Natural killer cell (primary cell): ENCODE data around the gene SNX24. TPM values are rescaled to one million over a fixed set of nuclear protein-coding genes. Genes with fewer than 3 reads are reported as not detected.

Source experiments
- ATAC-seq, 3 donors: fragments of 150-1000 bp in 2 of 3; fragments of 200-7000 bp in 1 of 3; cut with Tn5 transposase; 1 replicate in 1 of 3; 2 replicates in 2 of 3; pipeline ENCODE4 v1.10.0; 2021; ENCODE audit warnings: mild to moderate bottlenecking in 2 of 3, moderate library complexity in 2 of 3
- DNase-seq, 2 donors: peaks; one replicate each; pipeline versions ENCODE4 v3.0.0 to v3.0.0-alpha.2; 2013 to 2021; ENCODE audit warnings: mixed read lengths in 1 of 2
- H3K27ac ChIP-seq: one replicate; pipeline ENCODE4 v1.5.1; 2013; ENCODE audit warnings: mild to moderate bottlenecking, low read length
- H3K27me3 ChIP-seq: one replicate; pipeline ENCODE4 v1.6.1; 2013; ENCODE audit warnings: low read length; ENCODE audit not compliant: control insufficient read depth, insufficient read depth
- H3K36me3 ChIP-seq: one replicate; pipeline ENCODE4 v1.6.1; 2013; ENCODE audit warnings: low read length; ENCODE audit not compliant: control insufficient read depth, insufficient read depth
- H3K4me1 ChIP-seq: one replicate; pipeline ENCODE4 v1.6.1; 2013; ENCODE audit warnings: low read length; ENCODE audit not compliant: control insufficient read depth, insufficient read depth
- H3K4me3 ChIP-seq: one replicate; pipeline ENCODE4 v1.5.1; 2013; ENCODE audit warnings: low read length
- H3K9me3 ChIP-seq: one replicate; pipeline ENCODE4 v1.6.1; 2013; ENCODE audit warnings: low read length; ENCODE audit not compliant: control insufficient read depth, insufficient read depth
- H3K27ac Mint-ChIP-seq, 2 donors: one replicate each; pipeline ENCODE4 v1.8.0; 2022; ENCODE audit warnings: mild to moderate bottlenecking in 2 of 2, mixed read lengths in 2 of 2, moderate library complexity in 1 of 2
- H3K27me3 Mint-ChIP-seq, 2 donors: one replicate each; pipeline ENCODE4 v1.8.0; 2022; ENCODE audit warnings: low read depth in 2 of 2, mixed read lengths in 2 of 2
- H3K36me3 Mint-ChIP-seq: one replicate; pipeline ENCODE4 v1.8.0; 2022; ENCODE audit warnings: mixed read lengths
- H3K4me1 Mint-ChIP-seq, 2 donors: one replicate each; pipeline ENCODE4 v1.8.0; 2022; ENCODE audit warnings: mixed read lengths in 2 of 2
- H3K4me3 Mint-ChIP-seq: one replicate; pipeline ENCODE4 v1.8.0; 2022; ENCODE audit warnings: mild to moderate bottlenecking, moderate library complexity, mixed read lengths
- H3K9me3 Mint-ChIP-seq, 2 donors: one replicate each; pipeline ENCODE4 v1.8.0; 2022; ENCODE audit warnings: mixed read lengths in 2 of 2
- CTCF ChIP-seq: fragments of 200-600 bp; IDR thresholded peaks from one replicate; pipeline ENCODE4 v1.8.0; 2022; ENCODE audit warnings: antibody characterized with exemption
- WGBS: methylation state at CpG from one replicate; pipeline ENCODE4 v1.1.7; 2013; ENCODE audit warnings: missing lambda C conversion rate; ENCODE audit not compliant: insufficient coverage; 5-methylcytosine and 5-hydroxymethylcytosine counted together
- intact Hi-C: fragments of 100-400 bp; cut with micrococcal nuclease; formaldehyde crosslinking; loops from one replicate; pipeline ENCODE4 v1.14.2; 2022
- total RNA-seq, 4 donors: library from RNA; stranded (reverse); fragments of 120-200 nt in 1 of 4; gene quantifications; one replicate each; pipeline versions ENCODE4 v1.2.3 to v1.2.4, GENCODE V29; 2013 to 2022

SNX24 gene
- total RNA-seq, 3 donors from 2014 or later (not counting 1 experiment from before 2014, with no cell fraction given), result 3.6 to 5.2 (median 3.7) TPM

- no peak for ATAC-seq
- no peak overlapping the region for H3K4me3 Mint-ChIP-seq
- 64% methylated on average over 1 of the region's 1 CpG for WGBS
Measured at GRCh38 chr5:122919969-122920368, 74.6 kb downstream of the SNX24 start.

GRCh38 chr5:122921826-122922225, 76.4 kb downstream of the SNX24 start:
- no peaks in the 10 kb centered on the region for H3K4me1 ChIP-seq
- H3K27ac Mint-ChIP-seq, result no peak overlapping the region
- no peak overlapping the region for H3K4me3 Mint-ChIP-seq
- H3K27me3 ChIP-seq, result no peaks in the 10 kb centered on the region
- no peak for ATAC-seq
- no peak for TF ChIP-seq CTCF
- no peak overlapping the region for H3K4me3 ChIP-seq
- no peaks in the 10 kb centered on the region for H3K27me3 Mint-ChIP-seq
- intact Hi-C loops, result no loop called here
- no peaks in the 10 kb centered on the region for H3K9me3 ChIP-seq
- no peaks in the 10 kb centered on the region for H3K9me3 Mint-ChIP-seq
- 100% methylated on average over 2 of the region's 4 CpGs for WGBS
- no peaks in the 10 kb centered on the region for H3K36me3 Mint-ChIP-seq
- no peak overlapping the region for H3K27ac ChIP-seq
- peaks cover 0 to 5% of the 10 kb centered on the region in 2 donors for H3K4me1 Mint-ChIP-seq
- DNase-seq, result no peak
- no peaks in the 10 kb centered on the region for H3K36me3 ChIP-seq

More at GRCh38 chr5:122919969-122920368, 74.6 kb downstream of the SNX24 start:
- Mint-ChIP-seq H3K27ac (no peak overlapping the region), H3K36me3 (no peaks in the 10 kb centered on the region), H3K9me3 (no peaks in the 10 kb centered on the region), H3K4me1 (peaks cover 0 to 8% of the 10 kb centered on the region in 2 donors), H3K27me3 (no peaks in the 10 kb centered on the region)
- intact Hi-C loops, result no loop called here
- no peak for TF ChIP-seq CTCF
- DNase-seq, result no peak
- no peaks in the 10 kb centered on the region for H3K4me1 ChIP-seq
- H3K27ac ChIP-seq, result no peak overlapping the region
- H3K4me3 ChIP-seq, result no peak overlapping the region
- no peaks in the 10 kb centered on the region for H3K36me3 ChIP-seq
- no peaks in the 10 kb centered on the region for H3K27me3 ChIP-seq
- no peaks in the 10 kb centered on the region for H3K9me3 ChIP-seq

- intact Hi-C loops, result no loop called here
- TF ChIP-seq CTCF, result no peak
- no peak for DNase-seq
Measured at GRCh38 chr5:122924203-122924602, 78.8 kb downstream of the SNX24 start.

GRCh38 chr5:122924719-122925395, 79.4 kb downstream of the SNX24 start:
- no peaks in the 10 kb centered on the region for H3K36me3 ChIP-seq
- WGBS, result 95% methylated on average over 4 of the region's 4 CpGs
- Mint-ChIP-seq H3K4me3 (no peak overlapping the region), H3K36me3 (no peaks in the 10 kb centered on the region), H3K27me3 (no peaks in the 10 kb centered on the region), H3K27ac (no peak overlapping the region), H3K4me1 (peaks cover 0 to 5% of the 10 kb centered on the region in 2 donors), H3K9me3 (no peaks in the 10 kb centered on the region)
- DNase-seq (no peak), ATAC-seq (no peak)
- TF ChIP-seq CTCF, result no peak
- H3K27ac ChIP-seq, result no peak overlapping the region
- no peak overlapping the region for H3K4me3 ChIP-seq
- H3K27me3 ChIP-seq, result no peaks in the 10 kb centered on the region
- intact Hi-C loops, result no loop called here
- no peaks in the 10 kb centered on the region for H3K4me1 ChIP-seq
- H3K9me3 ChIP-seq, result no peaks in the 10 kb centered on the region

More at GRCh38 chr5:122924203-122924602, 78.8 kb downstream of the SNX24 start:
- Mint-ChIP-seq H3K4me3 (no peak overlapping the region), H3K36me3 (no peaks in the 10 kb centered on the region), H3K27me3 (no peaks in the 10 kb centered on the region), H3K27ac (no peak overlapping the region), H3K9me3 (no peaks in the 10 kb centered on the region), H3K4me1 (peaks cover 0 to 5% of the 10 kb centered on the region in 2 donors)
- no peaks in the 10 kb centered on the region for H3K9me3 ChIP-seq
- H3K4me3 ChIP-seq, result no peak overlapping the region
- no peaks in the 10 kb centered on the region for H3K36me3 ChIP-seq
- no peak overlapping the region for H3K27ac ChIP-seq
- H3K27me3 ChIP-seq, result no peaks in the 10 kb centered on the region
- ATAC-seq, result no peak
- WGBS, result 98% methylated on average over 5 of the region's 5 CpGs
- H3K4me1 ChIP-seq, result no peaks in the 10 kb centered on the region
